ENCODE data around the gene NPAS2. TPM values are rescaled to one million over a fixed set of nuclear protein-coding genes. Genes with fewer than 3 reads are reported as not detected.

The NPAS2 gene
- total RNA-seq, 4 donors from 2014 or later = 6.1 to 29.8 (median 24.3) TPM

GRCh38 chr2:100977511-100977910 lies 157.6 kb downstream of the NPAS2 start:
- DNase-seq (ENCODE audit: low spot score) (no peak), ATAC-seq (ENCODE audit: low FRiP score) (no peak)
- no peak for TF ChIP-seq CTCF (IDR thresholded peaks at IDR 0.05)

GRCh38 chr2:100978582-100979191 lies 158.7 kb downstream of the NPAS2 start:
- ATAC-seq (ENCODE audit: low FRiP score) = no peak
- DNase-seq (ENCODE audit: low spot score) = no peak
- no peak for TF ChIP-seq CTCF (IDR thresholded peaks at IDR 0.05)

GRCh38 chr2:100980046-100980445 lies 160.1 kb downstream of the NPAS2 start:
- ATAC-seq (ENCODE audit: low FRiP score) (no peak), DNase-seq (ENCODE audit: low spot score) (no peak)
- TF ChIP-seq CTCF (IDR thresholded peaks at IDR 0.05) = no peak

GRCh38 chr2:100981011-100981410 lies 161.1 kb downstream of the NPAS2 start:
- no peak for ATAC-seq (ENCODE audit: low FRiP score)

GRCh38 chr2:100982431-100982861 lies 162.5 kb downstream of the NPAS2 start:
- no peak for DNase-seq (ENCODE audit: low spot score)
- ATAC-seq (ENCODE audit: low FRiP score) = no peak
- TF ChIP-seq CTCF (IDR thresholded peaks at IDR 0.05) = no peak

More at GRCh38 chr2:100981011-100981410, 161.1 kb downstream of the NPAS2 start:
- no peak for TF ChIP-seq CTCF (IDR thresholded peaks at IDR 0.05)
- no peak for DNase-seq (ENCODE audit: low spot score)

GRCh38 chr2:100983201-100983600 lies 163.3 kb downstream of the NPAS2 start:
- no peak for DNase-seq (ENCODE audit: low spot score)
- ATAC-seq (ENCODE audit: low FRiP score) = no peak
- no peak for TF ChIP-seq CTCF (IDR thresholded peaks at IDR 0.05)

GRCh38 chr2:100983684-100984310 lies 163.9 kb downstream of the NPAS2 start:
- no peak for TF ChIP-seq CTCF (IDR thresholded peaks at IDR 0.05)
- no peak for DNase-seq (ENCODE audit: low spot score)
- ATAC-seq (ENCODE audit: low FRiP score) = peak; percentile 55

All from omental fat pad (tissue), 4 donors.